IPS DF 19.7 (cell line): Measurements from ENCODE around the gene AREL1.

ENCODE experiments used
- DNase-seq: peaks from one replicate; pipeline ENCODE4 v3.0.0-alpha.2; 2013; ENCODE audit warnings: low read depth, low spot score

The AREL1 gene

DNA sequence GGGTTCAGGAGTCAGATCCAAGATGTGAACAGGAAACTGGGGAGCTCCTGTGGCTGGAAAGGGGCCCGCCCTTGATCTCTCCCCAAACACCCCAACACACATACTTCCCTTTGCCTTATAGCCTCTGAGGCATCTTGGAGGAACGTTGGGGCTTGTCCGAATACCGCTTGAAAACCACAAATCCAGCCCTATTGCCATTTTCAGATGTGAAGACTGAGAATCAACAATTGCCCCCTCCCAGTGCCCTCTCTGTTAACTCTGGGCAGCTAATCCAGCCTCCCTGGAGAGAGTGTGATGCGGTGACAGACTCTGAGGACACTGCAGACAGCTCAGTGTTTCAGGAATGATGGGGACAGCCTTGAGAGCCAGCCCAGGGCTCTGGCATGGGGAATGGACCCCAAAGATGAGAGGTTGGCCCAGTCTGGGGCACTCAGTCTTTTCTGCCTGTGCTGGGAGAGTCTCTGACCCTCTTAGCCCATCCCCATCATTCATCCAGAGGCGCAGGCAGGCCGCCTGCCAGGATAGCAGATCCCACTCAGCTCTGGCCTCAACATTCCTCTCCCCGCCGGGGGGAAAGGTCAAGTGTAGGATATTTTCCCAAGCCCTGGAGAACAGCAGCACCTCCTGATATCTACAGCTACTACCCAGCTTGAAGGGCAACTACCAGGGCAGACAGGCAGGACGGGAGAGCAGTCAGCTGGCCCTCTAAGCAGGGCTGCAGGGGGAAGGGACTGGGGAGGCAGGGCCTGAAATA, 76.3 kb downstream of the AREL1 start:
- no peak for DNase-seq

DNA sequence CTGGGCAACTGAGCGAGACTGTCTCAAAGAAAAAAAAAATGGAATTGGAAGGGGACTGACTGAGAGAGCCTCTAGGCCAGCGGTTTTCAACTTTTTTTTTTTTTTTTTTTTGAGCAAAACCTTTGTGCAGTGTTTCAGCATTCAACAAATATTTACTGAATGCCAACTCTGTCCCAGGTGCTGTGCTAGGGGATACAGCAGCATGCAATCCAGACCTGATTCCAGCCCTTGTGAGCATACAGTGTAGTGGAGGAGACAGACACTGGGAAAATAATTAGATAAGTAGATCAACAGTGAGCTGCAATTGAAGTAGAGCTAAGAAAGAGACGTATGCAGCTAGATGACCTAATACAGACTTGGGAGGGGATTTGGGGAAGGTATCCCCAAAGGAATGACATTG, 77.0 kb downstream of the AREL1 start:
- no peak for DNase-seq

DNA sequence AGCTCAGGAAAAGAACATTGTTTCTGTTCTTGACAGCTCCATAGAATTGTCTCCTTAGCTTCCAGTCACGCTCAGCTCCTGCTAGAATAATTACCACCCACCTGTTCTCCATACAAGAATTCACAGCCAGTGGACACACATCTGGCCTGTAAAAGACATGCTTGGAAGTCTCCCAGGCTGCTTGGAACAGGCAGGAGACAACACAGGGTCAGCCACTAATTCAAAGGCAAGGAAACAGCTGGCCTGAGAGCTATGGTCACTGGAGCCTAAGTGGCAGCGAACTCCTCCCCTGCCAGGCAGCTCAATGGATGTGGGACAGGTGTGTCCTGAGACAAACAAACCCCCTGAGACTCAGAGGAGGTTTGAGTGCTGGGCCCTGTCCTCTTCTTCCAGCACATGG, 77.9 kb downstream of the AREL1 start:
- DNase-seq, result no peak

DNA sequence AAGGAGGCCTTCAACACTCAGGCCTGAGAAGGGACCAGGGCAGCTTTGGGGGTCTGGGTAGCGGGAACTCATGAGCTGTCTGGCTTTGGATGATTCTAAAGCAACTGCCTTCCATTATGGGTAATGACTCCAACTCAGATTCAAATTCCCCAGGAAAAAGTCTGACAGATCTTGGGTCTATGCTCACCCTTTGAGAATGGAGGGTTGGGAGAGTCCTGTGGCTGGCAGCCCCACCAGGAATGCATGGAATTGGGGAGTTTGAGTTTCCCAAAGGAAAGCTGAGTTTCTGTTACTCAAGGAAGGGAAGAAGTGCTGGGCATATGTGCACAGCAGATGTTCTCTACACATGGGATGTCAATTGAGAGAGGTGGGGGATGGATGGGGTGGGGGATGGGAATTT, 78.4 kb downstream of the AREL1 start:
- DNase-seq, result no peak

DNA sequence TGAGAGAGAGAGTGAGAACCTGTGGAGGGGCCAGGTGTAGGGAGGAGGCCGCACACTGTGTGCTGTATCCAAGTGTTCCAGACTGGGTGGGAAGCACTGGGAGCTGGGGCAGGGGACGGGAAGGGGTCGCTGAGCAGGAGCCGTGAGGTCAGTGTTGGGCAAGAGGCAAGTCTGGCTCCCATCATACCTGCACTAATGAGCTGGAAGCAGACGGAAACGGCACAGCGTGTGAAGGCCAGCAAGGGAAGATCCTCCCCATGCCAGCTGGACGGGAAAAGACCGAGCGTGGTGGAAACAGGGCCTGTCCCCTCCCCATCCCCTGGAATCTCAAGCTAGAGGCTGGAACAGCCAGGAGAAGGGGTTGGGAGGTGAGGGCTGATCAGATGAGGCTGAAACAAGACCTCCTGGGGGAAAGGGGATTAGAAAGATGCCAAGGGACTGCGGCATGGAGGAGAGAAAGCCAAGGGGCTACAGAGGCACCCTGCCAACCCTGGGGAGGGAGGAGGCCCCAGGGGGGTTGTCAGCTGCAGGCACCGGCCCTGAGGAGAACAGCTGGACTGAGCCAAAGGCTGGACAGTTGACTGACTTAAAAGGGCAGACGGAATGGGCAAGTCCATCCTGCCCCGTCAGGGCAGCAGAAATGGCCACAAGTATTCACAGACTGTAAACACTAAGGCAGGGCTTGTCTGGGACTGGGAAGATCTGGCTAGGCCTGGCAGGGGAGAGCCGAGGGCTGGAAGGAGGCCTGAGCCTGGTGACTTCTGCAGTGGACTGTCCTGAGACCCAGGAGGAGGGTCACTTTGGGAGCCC, 81.8 kb downstream of the AREL1 start:
- no peak for DNase-seq

DNA sequence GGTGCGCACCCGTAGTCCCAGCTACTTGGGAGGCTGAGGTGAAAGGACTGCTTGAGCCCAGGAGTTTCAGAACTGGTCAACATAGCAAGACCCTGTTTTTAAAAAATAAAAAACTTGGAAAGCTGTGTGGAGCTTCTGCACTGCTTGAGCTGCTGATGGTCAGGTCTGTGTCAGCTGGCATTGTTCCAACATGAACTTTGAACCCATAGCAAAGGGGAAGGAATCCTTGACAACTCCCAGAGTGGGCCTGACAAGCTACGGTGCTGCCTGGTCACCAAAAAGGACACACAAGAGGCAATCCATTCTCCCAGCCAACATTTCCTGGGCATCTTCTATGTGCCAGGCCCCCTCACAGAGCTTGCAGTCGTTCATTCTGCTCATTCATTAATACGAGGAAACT, 84.5 kb downstream of the AREL1 start:
- no peak for DNase-seq

DNA sequence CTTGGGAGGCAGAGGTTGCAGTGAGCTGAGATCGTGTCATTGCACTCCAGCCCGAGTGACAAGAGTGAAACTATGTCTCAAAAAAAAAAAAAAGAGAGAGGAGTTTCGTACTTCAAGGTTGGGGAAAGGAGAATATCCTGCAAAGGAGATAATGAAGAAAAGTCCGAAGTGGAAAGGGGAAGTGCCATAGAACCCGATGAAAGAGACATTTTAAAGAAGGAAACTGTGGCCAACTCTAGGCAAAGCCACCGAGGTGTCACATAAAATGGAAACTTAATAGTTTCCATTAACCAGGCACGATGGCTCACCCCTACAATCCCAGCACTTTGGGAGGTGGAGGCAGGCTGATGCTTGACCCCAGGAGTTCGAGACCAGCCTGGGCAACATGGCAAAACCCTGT, 85.8 kb downstream of the AREL1 start:
- DNase-seq, result no peak

DNA sequence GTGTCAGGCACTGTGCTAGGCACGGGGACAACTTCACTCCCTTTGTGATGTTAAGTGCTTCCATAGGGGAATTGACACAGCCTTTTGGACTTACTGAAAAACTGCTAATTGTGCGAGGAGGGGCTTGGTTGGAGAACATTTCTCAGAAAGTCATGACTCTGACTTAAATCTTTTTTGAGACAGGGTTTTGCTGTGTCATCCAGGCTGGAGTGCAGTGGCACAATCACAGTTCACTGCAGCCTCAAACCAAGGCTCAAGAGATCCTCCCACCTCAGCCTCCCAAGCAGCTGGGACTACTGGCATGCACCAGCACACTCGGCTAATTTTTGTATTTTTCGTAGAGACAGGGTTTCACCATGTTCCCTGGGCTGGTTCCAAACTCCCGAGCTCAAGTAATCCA, 90.6 kb downstream of the AREL1 start:
- DNase-seq, result no peak

DNA sequence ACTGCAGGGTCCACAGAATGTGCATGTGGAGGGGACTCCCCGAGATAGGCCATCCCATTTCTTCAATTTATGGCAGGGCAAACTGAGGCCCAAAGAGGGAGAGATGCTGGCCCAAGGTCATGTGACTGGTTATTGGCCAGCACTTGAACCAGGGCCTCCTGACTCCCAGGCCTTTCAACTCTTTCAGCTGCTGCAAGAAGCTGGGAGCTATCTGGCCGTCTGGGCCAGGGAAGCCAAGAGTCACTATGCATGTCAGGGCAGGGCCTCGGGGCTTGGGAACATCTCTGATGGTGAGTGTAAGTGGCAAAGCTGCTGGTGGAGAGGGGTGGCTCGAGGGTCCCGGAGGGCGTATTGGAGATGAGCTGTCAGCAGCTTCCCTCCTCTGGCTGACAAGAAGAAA, 91.3 kb downstream of the AREL1 start:
- no peak for DNase-seq

DNA sequence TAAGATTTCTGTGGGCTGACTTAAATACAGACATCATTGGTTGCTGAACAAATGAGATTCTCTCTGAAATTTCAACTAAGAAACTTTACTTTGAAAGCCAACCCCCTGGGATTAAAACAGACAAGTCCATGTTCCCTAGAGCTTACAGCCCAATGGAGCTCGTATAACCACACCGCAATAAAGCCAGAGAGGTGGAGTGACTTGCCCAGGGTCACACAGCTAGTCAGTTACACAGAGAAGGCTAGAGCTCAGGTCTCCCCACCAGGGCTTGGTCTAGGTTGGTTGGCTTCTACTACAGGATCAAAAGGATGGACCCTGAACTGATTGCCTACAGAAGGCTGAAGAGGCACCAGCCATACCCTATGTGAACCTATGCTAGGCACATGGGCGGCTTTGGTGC, 92.0 kb downstream of the AREL1 start:
- DNase-seq, result no peak

DNA sequence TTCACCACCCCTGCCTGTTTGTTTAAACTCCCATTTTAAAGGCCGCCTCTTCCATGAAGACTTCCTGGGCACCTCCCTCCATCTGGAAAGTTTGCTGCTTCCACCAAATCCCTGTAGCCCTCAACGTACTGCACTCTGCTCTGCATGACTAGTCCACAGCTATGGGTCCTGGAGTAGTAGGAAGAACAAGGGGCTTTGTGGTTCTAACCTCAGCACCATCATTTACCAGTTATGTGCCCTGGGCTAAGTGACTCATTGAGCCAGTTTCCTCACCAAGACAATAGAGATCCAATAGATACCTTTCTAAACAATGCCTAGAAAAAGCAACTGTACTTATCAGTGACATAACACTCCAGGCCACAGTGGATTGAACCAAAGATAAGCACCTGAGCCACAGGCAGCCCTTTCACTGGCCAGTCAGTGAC, 92.4 kb downstream of the AREL1 start:
- DNase-seq, result no peak

DNA sequence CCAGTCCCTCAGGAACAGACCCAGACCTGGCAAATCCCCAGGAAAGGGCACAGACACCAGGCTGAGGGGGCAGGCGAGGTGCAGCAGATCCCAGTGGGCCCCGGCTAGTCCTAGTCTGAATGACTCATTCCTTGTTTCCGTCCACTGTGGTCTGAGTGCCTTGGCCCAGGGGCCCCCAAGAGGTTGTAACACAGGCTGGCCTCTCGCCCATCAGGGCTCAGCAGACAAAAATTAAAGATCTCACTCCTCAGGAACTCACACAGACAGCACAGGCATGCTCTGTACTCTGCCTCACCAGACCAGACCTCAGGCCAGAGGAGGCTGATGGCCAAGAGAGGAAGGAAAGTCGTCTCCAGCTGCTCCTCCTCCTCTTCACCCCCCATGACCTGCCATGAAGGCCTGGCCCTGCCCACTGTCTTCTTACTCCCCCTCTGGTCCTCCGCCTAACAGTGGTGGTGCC, 93.2 kb downstream of the AREL1 start:
- no peak for DNase-seq

DNA sequence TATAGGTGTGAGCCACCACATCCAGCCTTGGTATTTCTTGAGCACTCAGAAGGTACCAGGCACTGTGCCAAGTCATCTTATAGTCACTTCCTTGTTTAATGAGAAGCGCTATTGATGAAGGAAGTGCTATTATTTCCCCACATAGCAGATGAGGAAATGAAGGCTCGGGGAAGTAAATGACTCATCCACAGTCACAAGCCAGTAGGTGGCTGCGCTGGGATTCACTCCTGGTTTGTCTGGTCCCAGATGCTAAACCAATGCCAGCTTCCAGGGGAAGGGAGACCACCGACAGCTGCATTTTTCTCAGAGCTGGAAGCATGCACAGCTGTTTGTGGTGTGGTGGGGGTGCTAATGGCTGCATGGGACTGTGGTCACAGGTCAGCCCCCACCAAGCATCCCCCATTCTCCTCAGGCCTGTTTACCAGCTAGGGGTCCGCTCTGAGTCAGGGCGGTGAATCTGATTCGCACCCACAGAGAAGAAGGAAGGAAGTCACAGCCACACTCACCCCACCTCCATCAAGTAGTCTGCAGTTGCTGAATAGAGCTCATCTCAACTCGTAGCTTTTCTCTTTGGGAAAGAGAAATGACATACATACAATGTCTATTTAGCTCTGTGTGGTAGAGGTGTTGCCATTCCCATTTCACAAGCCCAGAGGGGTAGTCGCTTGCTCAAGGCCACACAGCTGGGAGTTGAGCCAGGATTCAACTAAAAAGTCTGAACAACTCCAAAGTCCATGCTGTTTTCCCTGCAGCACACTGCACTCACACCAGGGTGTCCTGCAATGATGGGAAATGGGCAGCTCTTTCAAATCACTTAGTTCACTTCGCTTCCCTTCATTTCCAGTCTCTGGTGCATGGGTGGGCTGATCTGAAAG, 94.6 kb downstream of the AREL1 start:
- no peak for DNase-seq

DNA sequence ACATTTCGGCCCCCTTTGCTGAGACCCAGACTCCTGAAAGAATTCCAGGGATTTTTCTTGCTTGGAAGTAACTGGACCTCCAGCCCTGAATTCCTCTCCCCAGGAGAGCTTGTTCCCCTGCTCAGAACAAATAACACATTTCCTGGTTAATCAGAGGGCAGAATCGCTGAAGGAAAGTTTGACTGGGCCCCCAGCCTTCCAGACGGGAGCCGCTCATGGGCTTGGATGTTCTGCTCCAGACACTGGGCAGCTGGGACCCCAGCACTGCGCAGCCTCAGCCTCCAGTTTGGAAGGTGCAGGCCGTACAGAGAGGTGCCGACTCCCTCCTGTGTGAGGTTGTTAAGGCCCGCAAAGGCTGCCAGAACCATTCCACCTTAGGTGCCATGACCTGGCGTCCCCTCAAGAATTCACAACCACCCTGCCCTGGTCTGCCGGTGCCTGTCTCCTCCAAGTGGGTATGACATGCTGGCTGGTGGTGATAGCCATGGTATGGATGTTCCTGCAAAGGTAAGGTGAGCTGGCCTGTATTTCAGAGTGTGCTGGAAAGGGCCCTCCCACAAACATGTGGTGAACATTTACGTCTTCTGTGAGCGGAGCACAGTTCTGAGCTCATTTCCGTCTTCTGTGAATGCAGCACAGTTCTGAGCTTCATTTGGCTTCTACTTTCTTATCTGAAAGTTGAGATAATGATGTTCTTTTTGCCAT, 95.7 kb downstream of the AREL1 start:
- DNase-seq, result no peak

DNA sequence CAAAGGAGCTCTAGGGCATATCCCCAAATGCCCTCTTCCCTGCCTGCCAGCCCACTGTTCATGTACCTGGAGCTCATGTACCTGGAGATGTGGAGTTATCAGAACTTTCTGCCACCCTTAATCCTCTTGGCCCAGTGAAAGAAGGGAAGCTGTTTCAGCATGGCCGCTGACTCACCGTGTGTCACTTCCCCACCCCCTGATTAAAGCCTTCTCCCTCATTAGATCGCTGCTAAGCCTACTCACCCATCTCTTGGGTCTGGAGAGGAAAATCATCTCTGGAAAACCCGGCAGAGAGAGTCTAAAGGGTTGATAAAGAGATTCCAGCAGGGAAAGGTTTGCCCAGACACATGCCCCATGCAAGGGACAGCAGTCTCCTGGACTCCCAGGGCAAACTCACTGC, 96.4 kb downstream of the AREL1 start:
- no peak for DNase-seq

DNA sequence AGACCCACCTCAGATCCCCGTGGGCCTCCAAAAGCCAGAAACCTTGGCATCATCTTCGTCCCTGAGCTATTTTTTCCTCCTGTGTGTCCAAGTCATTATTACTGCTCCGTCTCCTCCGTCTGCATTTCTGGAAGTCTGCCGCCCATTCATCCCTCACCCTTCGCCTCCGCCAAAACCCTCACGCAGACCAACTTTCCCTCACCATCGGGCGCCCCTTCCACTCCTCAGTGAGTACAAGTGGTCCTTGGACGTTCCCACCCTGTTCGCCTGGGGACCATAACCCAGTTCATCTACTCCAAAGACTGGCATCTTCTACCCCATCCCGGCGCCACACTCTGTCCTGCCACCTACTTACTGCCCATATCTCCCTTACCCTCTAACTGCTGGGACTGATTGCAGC, 97.1 kb downstream of the AREL1 start:
- DNase-seq, result no peak

DNA sequence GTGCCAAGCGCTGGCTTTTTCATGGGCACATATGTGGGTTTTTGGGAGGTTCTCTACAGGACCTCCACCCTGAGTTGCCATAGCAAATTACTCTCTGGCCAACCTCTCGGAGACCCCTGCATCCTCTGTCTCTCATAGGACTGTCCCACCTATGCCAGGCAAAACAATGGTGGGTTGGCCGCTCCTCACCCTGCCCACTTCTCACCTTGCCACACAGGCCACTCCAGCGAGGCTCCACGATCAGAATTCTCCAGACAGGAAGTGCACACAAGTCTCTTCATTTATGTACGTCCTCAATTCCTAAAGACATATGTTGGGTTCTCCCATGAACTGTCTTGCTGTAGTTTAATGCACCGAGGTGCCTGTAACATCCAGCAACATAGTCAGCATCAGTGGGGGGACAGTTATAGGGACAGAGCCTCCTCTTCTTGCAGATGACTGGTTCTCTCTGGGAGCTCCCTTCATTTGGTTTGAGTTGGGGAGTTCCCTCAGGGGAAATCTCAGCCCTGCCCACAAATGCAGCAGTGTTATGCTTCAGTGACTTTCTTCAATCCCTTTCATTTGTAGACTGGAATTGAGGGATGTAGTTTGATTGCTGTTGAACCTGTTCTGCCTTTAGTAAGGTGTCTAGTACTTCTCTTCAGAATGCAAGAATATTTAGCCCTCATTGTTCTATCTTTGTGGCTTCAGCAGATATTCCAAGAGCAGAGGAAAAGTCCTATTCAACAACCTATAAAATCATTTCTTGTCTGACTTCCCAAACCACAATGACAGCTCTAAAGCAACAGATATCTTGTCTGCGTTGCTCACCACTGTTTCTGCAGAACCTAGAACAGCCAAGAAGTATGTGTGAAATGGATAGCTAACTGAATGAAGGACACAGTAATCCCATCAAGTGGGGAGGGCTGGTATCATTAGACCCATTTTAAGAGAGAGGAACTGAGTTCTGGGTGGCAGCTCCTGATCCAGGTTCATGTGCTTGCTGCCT, 98.1 kb downstream of the AREL1 start:
- DNase-seq, result no peak

DNA sequence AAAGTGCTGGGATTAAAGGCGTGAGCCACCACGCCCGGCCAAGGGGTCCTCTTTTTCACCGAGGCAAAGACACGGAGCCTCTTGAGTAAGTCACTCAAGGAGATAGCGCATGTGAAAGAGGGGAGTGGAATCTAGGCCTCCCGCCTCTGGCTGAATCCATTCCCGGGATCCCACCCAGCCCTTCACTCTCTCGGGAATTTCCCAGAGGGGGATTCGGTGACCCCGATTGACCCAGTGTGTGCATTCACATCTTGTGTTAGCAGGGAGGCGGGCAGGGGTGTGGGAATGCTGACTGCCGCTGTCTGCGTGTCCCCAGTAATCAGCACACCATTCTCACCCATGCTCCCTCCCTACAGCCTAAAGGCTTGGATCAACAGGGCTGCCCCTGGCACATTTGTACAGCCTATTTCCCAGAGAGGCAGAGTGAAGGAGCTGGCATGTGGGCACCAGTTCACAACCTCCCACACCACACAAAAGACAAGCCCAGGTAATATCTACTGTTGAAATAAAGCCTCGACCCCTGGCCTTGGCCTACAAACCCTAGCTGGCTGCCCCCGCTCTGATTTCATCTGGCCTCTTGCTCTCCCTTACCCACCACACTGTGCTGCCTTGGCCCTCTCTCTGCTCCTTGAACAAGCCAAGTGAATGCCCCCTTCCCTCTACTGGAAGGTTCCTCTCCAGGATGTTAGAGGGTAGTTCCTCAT, 99.5 kb downstream of the AREL1 start:
- no peak for DNase-seq

DNA sequence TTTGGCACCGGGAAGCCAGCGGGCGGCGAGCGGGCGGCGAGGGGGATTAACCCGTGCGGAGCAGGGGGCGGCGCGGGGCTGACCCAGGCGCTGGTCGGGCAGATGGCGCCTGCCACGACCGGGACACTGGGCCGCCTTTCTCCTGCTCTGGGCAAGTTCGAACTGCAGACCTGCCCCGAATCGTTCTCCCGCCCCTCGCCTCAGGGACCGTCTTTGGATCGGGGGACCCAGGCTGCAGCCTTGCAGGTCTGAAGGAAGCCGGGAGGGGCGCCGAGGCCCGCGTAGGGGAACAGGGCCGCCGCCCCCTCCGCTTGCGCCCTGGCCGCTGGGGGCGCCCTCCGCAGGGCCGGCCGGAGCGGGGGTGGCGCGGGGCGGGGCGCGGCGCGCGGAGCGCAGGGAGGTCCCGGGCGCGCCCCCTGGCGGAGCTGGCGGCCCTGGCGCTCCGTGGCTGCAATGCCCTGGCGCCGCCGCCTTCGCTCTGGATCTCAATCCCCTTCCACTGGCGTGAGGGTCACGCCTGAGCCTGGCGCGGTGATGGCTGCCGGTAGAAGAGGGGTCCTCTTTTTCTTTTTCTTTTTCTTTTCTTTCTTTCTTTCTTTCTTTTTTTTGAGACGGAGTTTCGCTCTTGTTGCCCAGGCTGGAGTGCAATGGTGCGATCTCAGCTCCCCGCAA, 100.4 kb downstream of the AREL1 start:
- peak; percentile 20 for DNase-seq
